PC-9 (cell line): ENCODE measurements around the gene SGMS1. TPM values are rescaled to one million over a fixed set of nuclear protein-coding genes. Genes with fewer than 3 reads are reported as not detected.

Experiments used
- BruUV-seq: library from RNA; stranded (reverse); fragments of 400-500 nt; replicated peaks from 2 replicates; lab custom pipeline; 2021; lab: Mats Ljungman, UMichigan
- CTCF ChIA-PET: fragments of 300-600 bp; sonication (Branson Sonifier 250); formaldehyde crosslinking; loops from one replicate; lab custom pipeline; 2022; ENCODE audit warnings: antibody characterized with exemption; lab: Charles Lee
- POLR2A ChIA-PET: fragments of 300-600 bp; sonication (Branson Sonifier 250); formaldehyde crosslinking; loops from one replicate; lab custom pipeline; 2022; ENCODE audit warnings: antibody characterized with exemption; ENCODE audit not compliant: unreplicated experiment; lab: Charles Lee
- DNase-seq, 2 experiments: peaks; one replicate each; pipeline versions ENCODE4 v3.0.0 to v3.0.0-alpha.2; 2015 to 2022; ENCODE audit warnings: mixed read lengths in 1 of 2
- H2AFZ ChIP-seq: fragments of 200-600 bp; sonication (generic); 2 replicates; pipeline ENCODE4 v1.8.1; 2017; ENCODE audit warnings: antibody characterized with exemption
- H3F3A ChIP-seq: fragments of 200-600 bp; sonication (generic); 2 replicates; pipeline ENCODE4 v1.8.1; 2017; ENCODE audit warnings: antibody characterized with exemption, mild to moderate bottlenecking, low read depth; ENCODE audit not compliant: insufficient read depth
- H3K27ac ChIP-seq: fragments of 200-600 bp; sonication (generic); 2 replicates; pipeline ENCODE4 v1.6.1; 2016; ENCODE audit warnings: mixed run types
- H3K27me3 ChIP-seq: fragments of 200-600 bp; sonication (generic); 2 replicates; pipeline ENCODE4 v1.6.1; 2016; ENCODE audit warnings: low read depth, mixed run types; ENCODE audit not compliant: insufficient read depth
- H3K36me3 ChIP-seq: fragments of 200-600 bp; sonication (generic); 2 replicates; pipeline ENCODE4 v1.6.1; 2016; ENCODE audit warnings: low read depth, mixed run types
- H3K4me1 ChIP-seq: fragments of 200-600 bp; sonication (generic); replicated peaks from 2 replicates; pipeline ENCODE4 v1.6.1; 2016; ENCODE audit warnings: mixed run types; ENCODE audit not compliant: insufficient read depth
- H3K4me2 ChIP-seq: fragments of 200-600 bp; sonication (generic); 2 replicates; pipeline ENCODE4 v1.6.1; 2017; ENCODE audit warnings: mixed run types
- H3K4me3 ChIP-seq: fragments of 200-600 bp; sonication (generic); 2 replicates; pipeline ENCODE4 v1.6.1; 2016; ENCODE audit warnings: mixed run types
- H3K79me2 ChIP-seq: fragments of 200-600 bp; sonication (generic); 2 replicates; pipeline ENCODE4 v1.6.1; 2017; ENCODE audit warnings: low read depth, mixed run types
- H3K9me2 ChIP-seq: fragments of 200-600 bp; sonication (generic); 2 replicates; pipeline ENCODE4 v1.8.1; 2017; ENCODE audit warnings: mild to moderate bottlenecking; ENCODE audit not compliant: insufficient read depth
- H3K9me3 ChIP-seq: fragments of 200-600 bp; sonication (generic); 2 replicates; pipeline ENCODE4 v1.8.1; 2016; ENCODE audit warnings: low read depth; ENCODE audit not compliant: insufficient read depth
- H4K20me1 ChIP-seq: fragments of 200-600 bp; sonication (generic); 2 replicates; pipeline ENCODE4 v1.8.1; 2017; ENCODE audit not compliant: insufficient read depth
- CTCF ChIP-seq: fragments of 200-600 bp; sonication (generic); conservative IDR thresholded peaks from 2 replicates; pipeline ENCODE4 v1.6.1; 2017; ENCODE audit warnings: mixed run types, antibody characterized with exemption, mild to moderate bottlenecking, moderate library complexity
- EZH2 ChIP-seq: fragments of 200-600 bp; sonication (generic); IDR thresholded peaks from 2 replicates; pipeline ENCODE4 v1.8.0; 2017; ENCODE audit warnings: antibody characterized with exemption, low read depth
- intact Hi-C: fragments of 100-400 bp; cut with micrococcal nuclease; formaldehyde crosslinking; loops from one replicate; pipeline ENCODE4 v1.10.0; 2022; ENCODE audit not compliant: unreplicated experiment
- total RNA-seq: library from RNA; stranded (reverse); gene quantifications from 2 replicates; pipeline ENCODE4 v1.2.3, GENCODE V29; 2021

The SGMS1 gene
- total RNA-seq, 1 experiment from 2014 or later = 35.0 TPM

GRCh38 chr10:50304660-50305059, 319.1 kb downstream of the SGMS1 start:
- POLR2A ChIA-PET = no interaction called here
- CTCF ChIA-PET = no interaction called here

GRCh38 chr10:50299948-50300669, 323.6 kb downstream of the SGMS1 start:
- H4K20me1 ChIP-seq = no peaks in the 10 kb centered on the region
- CTCF ChIA-PET = no interaction called here
- peaks cover 11% of the 10 kb centered on the region; the same call in 1 of the 2 replicates for H3F3A ChIP-seq
- no peaks in the 10 kb centered on the region for H3K4me1 ChIP-seq
- H3K27ac ChIP-seq = no peak overlapping the region
- H3K4me2 ChIP-seq = no peak overlapping the region
- peaks cover 5% of the 10 kb centered on the region; the same call in 1 of the 2 replicates for H3K9me3 ChIP-seq
- DNase-seq = no peak
- no peaks in the 10 kb centered on the region for H3K9me2 ChIP-seq
- H3K79me2 ChIP-seq = no peaks in the 10 kb centered on the region
- H3K27me3 ChIP-seq = no peaks in the 10 kb centered on the region
- intact Hi-C loops = no loop called here
- TF ChIP-seq CTCF = no peak
- TF ChIP-seq EZH2 = no peak
- no TSS peak for BruUV-seq
- H2AFZ ChIP-seq = no peak overlapping the region
- POLR2A ChIA-PET = interaction anchor here (0.6 kb wide), 1 partner anchor 94 kb away, joined by 7 read pairs; no protein-coding TSS in a partner anchor
- H3K4me3 ChIP-seq = no peak overlapping the region
- no peaks in the 10 kb centered on the region for H3K36me3 ChIP-seq

More at GRCh38 chr10:50304660-50305059, 319.1 kb downstream of the SGMS1 start:
- no peak overlapping the region for H3K4me3 ChIP-seq
- peaks cover 23% of the 10 kb centered on the region for H3K36me3 ChIP-seq
- BruUV-seq = no TSS peak
- H3K4me2 ChIP-seq = no peak overlapping the region
- H2AFZ ChIP-seq = no peak overlapping the region
- no peaks in the 10 kb centered on the region for H3K79me2 ChIP-seq
- H3F3A ChIP-seq = peaks cover 8% of the 10 kb centered on the region; the same call in 1 of the 2 replicates
- H3K27me3 ChIP-seq = no peaks in the 10 kb centered on the region
- H4K20me1 ChIP-seq = no peaks in the 10 kb centered on the region
- no peak overlapping the region for H3K27ac ChIP-seq
- H3K9me2 ChIP-seq = no peaks in the 10 kb centered on the region
- H3K4me1 ChIP-seq = no peaks in the 10 kb centered on the region
- intact Hi-C loops = no loop called here
- no peaks in the 10 kb centered on the region; the same call in 1 of the 2 replicates for H3K9me3 ChIP-seq
- no peak for DNase-seq
- no peak for TF ChIP-seq CTCF

GRCh38 chr10:50295367-50295766, 328.4 kb downstream of the SGMS1 start:
- Histone ChIP-seq H3K27ac (no peak overlapping the region), H3K79me2 (no peaks in the 10 kb centered on the region), H2AFZ (no peak overlapping the region), H3K4me1 (no peaks in the 10 kb centered on the region), H3F3A (0 out of 2 replicates have a peak, but pooled peaks cover 6% of the 10 kb centered on the region), H3K9me3 (peaks cover 5% of the 10 kb centered on the region; the same call in 1 of the 2 replicates), H3K36me3 (no peaks in the 10 kb centered on the region), H4K20me1 (no peaks in the 10 kb centered on the region), H3K27me3 (no peaks in the 10 kb centered on the region), H3K4me2 (no peak overlapping the region), H3K9me2 (no peaks in the 10 kb centered on the region), H3K4me3 (no peak overlapping the region)
- no peak for DNase-seq
- CTCF ChIA-PET = no interaction called here
- TF ChIP-seq EZH2 (no peak), CTCF (no peak)
- intact Hi-C loops = no loop called here
- no TSS peak for BruUV-seq
- POLR2A ChIA-PET = no interaction called here
